PC-9 (cell line): ENCODE measurements around the gene GPSM1. TPM values are rescaled to one million over a fixed set of nuclear protein-coding genes. Genes with fewer than 3 reads are reported as not detected.

Experiments
- BruUV-seq: library from RNA; stranded (reverse); fragments of 400-500 nt; replicated peaks from 2 replicates; lab custom pipeline; 2021; lab: Mats Ljungman, UMichigan
- CTCF ChIA-PET: fragments of 300-600 bp; sonication (Branson Sonifier 250); formaldehyde crosslinking; loops from one replicate; lab custom pipeline; 2022; ENCODE audit warnings: antibody characterized with exemption; lab: Charles Lee
- POLR2A ChIA-PET: fragments of 300-600 bp; sonication (Branson Sonifier 250); formaldehyde crosslinking; loops from one replicate; lab custom pipeline; 2022; ENCODE audit warnings: antibody characterized with exemption; ENCODE audit not compliant: unreplicated experiment; lab: Charles Lee
- DNase-seq, 2 experiments: peaks; one replicate each; pipeline versions ENCODE4 v3.0.0 to v3.0.0-alpha.2; 2015 to 2022; ENCODE audit warnings: mixed read lengths in 1 of 2
- H2AFZ ChIP-seq: fragments of 200-600 bp; sonication (generic); 2 replicates; pipeline ENCODE4 v1.8.1; 2017; ENCODE audit warnings: antibody characterized with exemption
- H3F3A ChIP-seq: fragments of 200-600 bp; sonication (generic); 2 replicates; pipeline ENCODE4 v1.8.1; 2017; ENCODE audit warnings: antibody characterized with exemption, mild to moderate bottlenecking, low read depth; ENCODE audit not compliant: insufficient read depth
- H3K27ac ChIP-seq: fragments of 200-600 bp; sonication (generic); 2 replicates; pipeline ENCODE4 v1.6.1; 2016; ENCODE audit warnings: mixed run types
- H3K27me3 ChIP-seq: fragments of 200-600 bp; sonication (generic); 2 replicates; pipeline ENCODE4 v1.6.1; 2016; ENCODE audit warnings: low read depth, mixed run types; ENCODE audit not compliant: insufficient read depth
- H3K36me3 ChIP-seq: fragments of 200-600 bp; sonication (generic); 2 replicates; pipeline ENCODE4 v1.6.1; 2016; ENCODE audit warnings: low read depth, mixed run types
- H3K4me1 ChIP-seq: fragments of 200-600 bp; sonication (generic); replicated peaks from 2 replicates; pipeline ENCODE4 v1.6.1; 2016; ENCODE audit warnings: mixed run types; ENCODE audit not compliant: insufficient read depth
- H3K4me2 ChIP-seq: fragments of 200-600 bp; sonication (generic); 2 replicates; pipeline ENCODE4 v1.6.1; 2017; ENCODE audit warnings: mixed run types
- H3K4me3 ChIP-seq: fragments of 200-600 bp; sonication (generic); 2 replicates; pipeline ENCODE4 v1.6.1; 2016; ENCODE audit warnings: mixed run types
- H3K79me2 ChIP-seq: fragments of 200-600 bp; sonication (generic); 2 replicates; pipeline ENCODE4 v1.6.1; 2017; ENCODE audit warnings: low read depth, mixed run types
- H3K9me2 ChIP-seq: fragments of 200-600 bp; sonication (generic); 2 replicates; pipeline ENCODE4 v1.8.1; 2017; ENCODE audit warnings: mild to moderate bottlenecking; ENCODE audit not compliant: insufficient read depth
- H3K9me3 ChIP-seq: fragments of 200-600 bp; sonication (generic); 2 replicates; pipeline ENCODE4 v1.8.1; 2016; ENCODE audit warnings: low read depth; ENCODE audit not compliant: insufficient read depth
- H4K20me1 ChIP-seq: fragments of 200-600 bp; sonication (generic); 2 replicates; pipeline ENCODE4 v1.8.1; 2017; ENCODE audit not compliant: insufficient read depth
- CTCF ChIP-seq: fragments of 200-600 bp; sonication (generic); conservative IDR thresholded peaks from 2 replicates; pipeline ENCODE4 v1.6.1; 2017; ENCODE audit warnings: mixed run types, antibody characterized with exemption, mild to moderate bottlenecking, moderate library complexity
- EZH2 ChIP-seq: fragments of 200-600 bp; sonication (generic); IDR thresholded peaks from 2 replicates; pipeline ENCODE4 v1.8.0; 2017; ENCODE audit warnings: antibody characterized with exemption, low read depth
- intact Hi-C: fragments of 100-400 bp; cut with micrococcal nuclease; formaldehyde crosslinking; loops from one replicate; pipeline ENCODE4 v1.10.0; 2022; ENCODE audit not compliant: unreplicated experiment
- total RNA-seq: library from RNA; stranded (reverse); gene quantifications from 2 replicates; pipeline ENCODE4 v1.2.3, GENCODE V29; 2021

Gene GPSM1
- total RNA-seq, 1 experiment from 2014 or later, result 5.5 TPM

GRCh38 chr9:136372006-136372405 lies 44.7 kb downstream of the GPSM1 start:
- no peaks in the 10 kb centered on the region for H4K20me1 ChIP-seq
- H2AFZ ChIP-seq, result no peak overlapping the region
- H3K9me3 ChIP-seq, result no peaks in the 10 kb centered on the region
- peaks cover 25% of the 10 kb centered on the region for H3K4me1 ChIP-seq
- ChIA-PET POLR2A (interaction anchor here (0.7 kb wide), 1 partner anchor 29 kb away, joined by 3 read pairs; no protein-coding TSS in a partner anchor), CTCF (interaction anchor here (0.5 to 1.4 kb wide), 4 partner anchors 9 to 233 kb away, joined by 4 to 5 read pairs (median 5); no protein-coding TSS in a partner anchor)
- DNase-seq, result no peak
- H3K4me3 ChIP-seq, result peak overlapping the region; percentile 38; the same call in 1 of the 2 replicates
- no peaks in the 10 kb centered on the region for H3K27me3 ChIP-seq
- intact Hi-C loops, result loop anchor here (2.0 to 5.0 kb wide), 2 partner anchors 33 to 60 kb away; no protein-coding TSS in a partner anchor
- no peaks in the 10 kb centered on the region for H3K79me2 ChIP-seq
- BruUV-seq, result no TSS peak
- H3K36me3 ChIP-seq, result no peaks in the 10 kb centered on the region
- peak overlapping the region; percentile 78 for H3K4me2 ChIP-seq
- H3F3A ChIP-seq, result peaks cover 11% of the 10 kb centered on the region; the same call in 1 of the 2 replicates
- H3K9me2 ChIP-seq, result no peaks in the 10 kb centered on the region
- TF ChIP-seq EZH2 (no peak), CTCF (no peak)
- H3K27ac ChIP-seq, result peak overlapping the region; percentile 35; the same call in 1 of the 2 replicates

- H3K36me3 ChIP-seq, result no peaks in the 10 kb centered on the region
- no peaks in the 10 kb centered on the region for H3K9me2 ChIP-seq
- peak; percentile 89 to 91 for DNase-seq
- peak overlapping the region; percentile 81 for H3K27ac ChIP-seq
- ChIA-PET POLR2A (interaction anchor here (0.6 to 0.7 kb wide), 3 partner anchors 28 to 99 kb away, joined by 3 to 7 read pairs (median 3); no protein-coding TSS in a partner anchor), CTCF (interaction anchor here (0.6 to 1.4 kb wide), 3 partner anchors 10 to 108 kb away, joined by 4 to 5 read pairs (median 5); no protein-coding TSS in a partner anchor)
- no TSS peak for BruUV-seq
- H3K9me3 ChIP-seq, result no peaks in the 10 kb centered on the region
- peak overlapping the region; percentile 78 for H3K4me2 ChIP-seq
- intact Hi-C loops, result loop anchor here (2.0 to 5.0 kb wide), 2 partner anchors 34 to 60 kb away; no protein-coding TSS in a partner anchor
- peaks cover 25% of the 10 kb centered on the region for H3K4me1 ChIP-seq
- peak overlapping the region; percentile 38; the same call in 1 of the 2 replicates for H3K4me3 ChIP-seq
- peaks cover 11% of the 10 kb centered on the region; the same call in 1 of the 2 replicates for H3F3A ChIP-seq
- H3K27me3 ChIP-seq, result no peaks in the 10 kb centered on the region
- no peaks in the 10 kb centered on the region for H4K20me1 ChIP-seq
- no peaks in the 10 kb centered on the region for H3K79me2 ChIP-seq
- TF ChIP-seq CTCF (peak; percentile 36), EZH2 (no peak)
- no peak overlapping the region; the same call in 1 of the 2 replicates for H2AFZ ChIP-seq
These were observed 45.4 kb downstream of the GPSM1 start for GRCh38 chr9:136372561-136373299.
